GM23248 (cell line): Measurements from ENCODE around the gene SLC16A3.

Experiments used
- EZH2 ChIP-seq: fragments of 200-600 bp; sonication (generic); IDR thresholded peaks from 2 replicates; pipeline ENCODE4 v1.6.1; 2018; ENCODE audit warnings: antibody characterized with exemption, mild to moderate bottlenecking; ENCODE audit not compliant: insufficient read depth, poor library complexity, severe bottlenecking
- EZH2phosphoT487 ChIP-seq: fragments of 200-600 bp; sonication (generic); IDR thresholded peaks from 2 replicates; pipeline ENCODE4 v1.6.1; 2018; ENCODE audit warnings: antibody characterized with exemption, moderate library complexity, mild to moderate bottlenecking, low read depth; ENCODE audit not compliant: insufficient read depth

- TF ChIP-seq EZH2 = no peak
- no peak for TF ChIP-seq EZH2phosphoT487
These were observed 34.1 kb upstream of the SLC16A3 start for GRCh38 chr17:82194765-82195164.
